SK-N-SH (cell line): ENCODE data around the gene APH1B. TPM values are rescaled to one million over a fixed set of nuclear protein-coding genes. Genes with fewer than 3 reads are reported as not detected.

Experiments
- CTCF ChIA-PET: fragments of 300-600, 350-600 bp; formaldehyde crosslinking; extraction: SDS; loops from one replicate; lab custom pipeline; 2021; lab: Yijun Ruan, JAX
- POLR2A ChIA-PET: fragments of 350-600 bp; sonication (Branson Sonifier 250); formaldehyde crosslinking; extraction: SDS; loops from one replicate; lab custom pipeline; 2020; ENCODE audit warnings: antibody characterized with exemption, inconsistent platforms; lab: Yijun Ruan, JAX
- DNase-seq: peaks from one replicate; pipeline ENCODE4 v3.0.0; 2012
- H2AFZ ChIP-seq: fragments of 200-600 bp; sonication (generic); 2 replicates; pipeline ENCODE4 v1.8.1; 2016; ENCODE audit warnings: antibody characterized with exemption, mild to moderate bottlenecking, low read depth
- H3F3A ChIP-seq: fragments of 200-600 bp; sonication (generic); replicated peaks from 2 replicates; pipeline ENCODE3; 2016; ENCODE audit warnings: antibody characterized with exemption, mild to moderate bottlenecking; ENCODE audit not compliant: insufficient read depth
- H3K27ac ChIP-seq, 2 experiments: fragments of 200-500 bp in 1 of 2; fragments of 200-600 bp in 1 of 2; sonication (Bioruptor generic) in 1 of 2; sonication (generic), shearing (Covaris generic) in 1 of 2; 2 replicates each; pipeline versions ENCODE4 v1.5.1 to v1.6.1; 2014 to 2016; ENCODE audit warnings: low read depth in 2 of 2, inconsistent platforms in 1 of 2, low read length in 1 of 2, mild to moderate bottlenecking in 1 of 2, mixed read lengths in 1 of 2
- H3K27me3 ChIP-seq: fragments of 200-600 bp; sonication (generic), shearing (Covaris generic); 2 replicates; pipeline ENCODE4 v1.6.1; 2016; ENCODE audit warnings: mixed run types; ENCODE audit not compliant: insufficient read depth
- H3K36me3 ChIP-seq, 2 experiments: fragments of 200-500 bp in 1 of 2; fragments of 200-600 bp in 1 of 2; sonication (Bioruptor generic) in 1 of 2; sonication (generic) in 1 of 2; replicated peaks in 1 of 2; 2 replicates each; pipeline versions ENCODE3 to v1.5.1; 2014 to 2016; ENCODE audit warnings: low read length in 1 of 2, mild to moderate bottlenecking in 1 of 2; ENCODE audit not compliant: insufficient read depth in 2 of 2, control insufficient read depth in 1 of 2
- H3K4me1 ChIP-seq, 2 experiments: fragments of 200-500 bp in 1 of 2; fragments of 200-600 bp in 1 of 2; sonication (Bioruptor generic) in 1 of 2; sonication (generic), shearing (Covaris generic) in 1 of 2; 2 replicates each; pipeline versions ENCODE4 v1.5.1 to v1.6.1; 2014 to 2016; ENCODE audit warnings: low read depth in 1 of 2, low read length in 1 of 2, mixed run types in 1 of 2; ENCODE audit not compliant: insufficient read depth in 2 of 2, control insufficient read depth in 1 of 2
- H3K4me2 ChIP-seq: fragments of 200-600 bp; sonication (generic), shearing (Covaris generic); 2 replicates; pipeline ENCODE4 v1.6.1; 2017; ENCODE audit warnings: mixed run types
- H3K4me3 ChIP-seq, 2 experiments: fragments of 200-500 bp in 1 of 2; fragments of 200-600 bp in 1 of 2; sonication (Bioruptor generic) in 1 of 2; sonication (generic), shearing (Covaris generic) in 1 of 2; 2 replicates each; pipeline versions ENCODE4 v1.5.1 to v1.8.1; 2014 to 2016; ENCODE audit warnings: low read depth in 2 of 2, inconsistent platforms in 1 of 2, low read length in 1 of 2, mild to moderate bottlenecking in 1 of 2, mixed read lengths in 1 of 2, moderate library complexity in 1 of 2
- H3K79me2 ChIP-seq: fragments of 200-600 bp; sonication (generic); 2 replicates; pipeline ENCODE4 v1.8.1; 2017; ENCODE audit warnings: mild to moderate bottlenecking; ENCODE audit not compliant: insufficient read depth
- H3K9ac ChIP-seq: fragments of 200-600 bp; sonication (generic); 2 replicates; pipeline ENCODE4 v1.6.1; 2017; ENCODE audit warnings: mixed run types
- H3K9me2 ChIP-seq: fragments of 200-600 bp; sonication (generic); 2 replicates; pipeline ENCODE4 v1.6.1; 2017; ENCODE audit warnings: mixed run types
- H3K9me3 ChIP-seq: fragments of 200-600 bp; sonication (generic); 2 replicates; pipeline ENCODE4 v1.6.1; 2017; ENCODE audit warnings: mixed run types, mild to moderate bottlenecking, moderate library complexity
- H4K20me1 ChIP-seq: fragments of 200-600 bp; sonication (generic); 2 replicates; pipeline ENCODE4 v1.6.1; 2017; ENCODE audit warnings: mild to moderate bottlenecking, mixed run types; ENCODE audit not compliant: insufficient read depth
- FOXJ3 ChIP-seq: sonication (generic); formaldehyde crosslinking; IDR thresholded peaks from 2 replicates; pipeline ENCODE4 v1.5.1; 2020; ENCODE audit warnings: mild to moderate bottlenecking, missing genetic modification reagents
- GATA2 ChIP-seq: sonication (generic); formaldehyde crosslinking; IDR thresholded peaks from 2 replicates; pipeline ENCODE4 v1.5.0; 2020; ENCODE audit warnings: mild to moderate bottlenecking, missing genetic modification reagents
- MXI1 ChIP-seq: IDR thresholded peaks from 2 replicates; pipeline ENCODE4 v1.6.1; 2012; ENCODE audit warnings: mild to moderate bottlenecking, low read depth, low read length, improper control_type of control experiment
- PBX3 ChIP-seq: IDR thresholded peaks from 2 replicates; pipeline ENCODE4; 2012
- RCOR1 ChIP-seq: fragments of 150-350 bp; IDR thresholded peaks from 2 replicates; pipeline ENCODE4 v1.6.1; 2017; ENCODE audit warnings: antibody characterized with exemption, low read length
- USF1 ChIP-seq: IDR thresholded peaks from 2 replicates; pipeline ENCODE4 v1.4.0; 2012; ENCODE audit warnings: low read depth, borderline replicate concordance
- USF2 ChIP-seq: fragments of 150-350 bp; IDR thresholded peaks from 2 replicates; pipeline ENCODE4 v1.6.1; 2017; ENCODE audit warnings: antibody characterized with exemption, low read length, low read depth, borderline replicate concordance
- ZBTB33 ChIP-seq: IDR thresholded peaks from 2 replicates; pipeline ENCODE4 v1.4.0; 2012; ENCODE audit warnings: low read depth, borderline replicate concordance
- WGBS: methylation state at CpG from one replicate; pipeline ENCODE4 v1.1.6; 2017; ENCODE audit warnings: low lambda C conversion rate; 5-methylcytosine and 5-hydroxymethylcytosine counted together
- polyA plus RNA-seq, 3 experiments: library from polyadenylated mRNA; depleted of rRNA; stranded (reverse); fragments of >200 nt; gene quantifications; 2 replicates each; pipeline ENCODE4 v1.2.3, GENCODE V29; 2012

APH1B gene
- polyA plus RNA-seq, 1 of the 3 experiments (the other 2 are of a cell fraction): 7.6 TPM

GRCh38 chr15:63231706-63232105 is 45.7 kb upstream of the APH1B start:
- CTCF ChIA-PET: interaction anchor here (1.1 kb wide), 1 partner anchor 184 kb away, joined by 5 read pairs; no protein-coding TSS in a partner anchor
- POLR2A ChIA-PET: no interaction called here

GRCh38 chr15:63232405-63232804 is 45.0 kb upstream of the APH1B start:
- WGBS: 69% methylated on average over 4 of the region's 4 CpGs
- POLR2A ChIA-PET: no interaction called here
- no peak overlapping the region; a peak in 1 of 4 replicates for H3K27ac ChIP-seq

More at GRCh38 chr15:63231706-63232105, 45.7 kb upstream of the APH1B start:
- no peak overlapping the region for H3K27ac ChIP-seq
- WGBS: 96% methylated on average over 1 of the region's 1 CpG
- peaks cover 9% of the 10 kb centered on the region; the same call in 1 of the 2 replicates for H3K79me2 ChIP-seq
- no peak overlapping the region for H3K4me2 ChIP-seq
- DNase-seq: no peak
- H4K20me1 ChIP-seq: no peaks in the 10 kb centered on the region
- H3K9ac ChIP-seq: no peak overlapping the region
- H3K4me3 ChIP-seq: no peak overlapping the region
- H3K9me2 ChIP-seq: no peaks in the 10 kb centered on the region
- peaks cover 2 to 42% of the 10 kb centered on the region in 2 experiments for H3K4me1 ChIP-seq
- H3K27me3 ChIP-seq: no peaks in the 10 kb centered on the region
- H3K36me3 ChIP-seq: no peaks in the 10 kb centered on the region
- peaks cover 28% of the 10 kb centered on the region for H3F3A ChIP-seq
- H2AFZ ChIP-seq: no peak overlapping the region
- H3K9me3 ChIP-seq: no peaks in the 10 kb centered on the region
- TF ChIP-seq PBX3 (no peak), USF1 (no peak)

More at GRCh38 chr15:63232405-63232804, 45.0 kb upstream of the APH1B start:
- Histone ChIP-seq H3K36me3 (no peaks in the 10 kb centered on the region), H3K4me3 (no peak overlapping the region), H3K9ac (no peak overlapping the region; the same call in 1 of the 2 replicates), H3K9me2 (no peaks in the 10 kb centered on the region), H3K4me2 (no peak overlapping the region), H3F3A (peaks cover 35% of the 10 kb centered on the region), H3K4me1 (peaks cover 2 to 42% of the 10 kb centered on the region in 2 experiments), H3K79me2 (peaks cover 16% of the 10 kb centered on the region; the same call in 1 of the 2 replicates), H4K20me1 (no peaks in the 10 kb centered on the region), H3K9me3 (no peaks in the 10 kb centered on the region), H3K27me3 (no peaks in the 10 kb centered on the region), H2AFZ (no peak overlapping the region)
- CTCF ChIA-PET: no interaction called here
- no peak for DNase-seq
- TF ChIP-seq FOXJ3 (no peak), GATA2 (CRISPR knock-in tag) (no peak), MXI1 (no peak), RCOR1 (no peak), ZBTB33 (no peak), USF2 (no peak)
